Measurements from ENCODE around the gene SORCS2.

Gene SORCS2

DNA sequence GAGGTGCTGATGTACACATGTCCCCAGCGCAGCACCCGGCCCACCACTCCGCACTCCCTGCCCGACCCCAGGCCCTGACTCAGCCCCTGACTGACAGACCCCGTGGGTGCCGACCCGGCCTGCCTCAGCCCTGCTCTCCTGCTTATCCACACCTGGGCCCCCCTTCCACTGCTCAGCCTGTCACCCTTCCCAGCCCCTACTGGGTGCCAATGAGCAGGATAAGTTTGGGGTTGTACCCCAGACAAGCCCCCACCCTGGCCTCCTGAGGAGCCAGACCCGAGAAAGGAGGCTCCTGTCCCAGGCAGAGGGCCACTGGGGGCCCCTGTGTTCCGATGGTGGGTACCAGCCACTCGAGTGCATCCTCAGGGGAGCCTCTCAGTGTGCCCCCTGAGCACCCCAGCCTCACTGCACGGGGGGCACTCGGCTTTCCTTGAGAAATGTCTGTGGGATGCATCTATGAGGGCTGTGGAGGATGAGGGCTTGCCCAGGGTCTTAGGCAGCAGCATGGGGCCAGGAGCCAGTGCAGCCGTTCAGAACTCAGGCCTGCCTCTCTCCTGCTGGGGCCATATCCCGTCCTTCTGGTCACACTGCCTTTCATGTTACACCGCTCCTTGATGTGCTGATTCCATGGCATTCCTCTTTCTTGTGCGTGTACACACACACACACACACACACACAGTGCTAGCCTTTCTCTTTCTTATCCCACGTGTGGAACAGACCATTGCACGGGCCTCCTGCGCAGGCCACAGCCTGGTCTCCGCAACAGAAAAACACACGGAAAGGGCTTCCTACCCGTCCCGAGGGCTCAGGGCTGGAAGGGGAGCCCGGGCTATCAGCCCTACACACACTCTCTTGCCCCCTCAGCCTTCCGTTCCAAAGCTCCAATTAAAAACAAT lies 462.5 kb downstream of the SORCS2 start:
- DNase-seq (ENCODE audit: extremely low read depth, low read depth): no peak
- TF ChIP-seq, protein P1, sequence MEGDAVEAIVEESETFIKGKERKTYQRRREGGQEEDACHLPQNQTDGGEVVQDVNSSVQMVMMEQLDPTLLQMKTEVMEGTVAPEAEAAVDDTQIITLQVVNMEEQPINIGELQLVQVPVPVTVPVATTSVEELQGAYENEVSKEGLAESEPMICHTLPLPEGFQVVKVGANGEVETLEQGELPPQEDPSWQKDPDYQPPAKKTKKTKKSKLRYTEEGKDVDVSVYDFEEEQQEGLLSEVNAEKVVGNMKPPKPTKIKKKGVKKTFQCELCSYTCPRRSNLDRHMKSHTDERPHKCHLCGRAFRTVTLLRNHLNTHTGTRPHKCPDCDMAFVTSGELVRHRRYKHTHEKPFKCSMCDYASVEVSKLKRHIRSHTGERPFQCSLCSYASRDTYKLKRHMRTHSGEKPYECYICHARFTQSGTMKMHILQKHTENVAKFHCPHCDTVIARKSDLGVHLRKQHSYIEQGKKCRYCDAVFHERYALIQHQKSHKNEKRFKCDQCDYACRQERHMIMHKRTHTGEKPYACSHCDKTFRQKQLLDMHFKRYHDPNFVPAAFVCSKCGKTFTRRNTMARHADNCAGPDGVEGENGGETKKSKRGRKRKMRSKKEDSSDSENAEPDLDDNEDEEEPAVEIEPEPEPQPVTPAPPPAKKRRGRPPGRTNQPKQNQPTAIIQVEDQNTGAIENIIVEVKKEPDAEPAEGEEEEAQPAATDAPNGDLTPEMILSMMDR (IDR thresholded peaks at IDR 0.05; ENCODE audit: low read depth, low read length): no peak

DNA sequence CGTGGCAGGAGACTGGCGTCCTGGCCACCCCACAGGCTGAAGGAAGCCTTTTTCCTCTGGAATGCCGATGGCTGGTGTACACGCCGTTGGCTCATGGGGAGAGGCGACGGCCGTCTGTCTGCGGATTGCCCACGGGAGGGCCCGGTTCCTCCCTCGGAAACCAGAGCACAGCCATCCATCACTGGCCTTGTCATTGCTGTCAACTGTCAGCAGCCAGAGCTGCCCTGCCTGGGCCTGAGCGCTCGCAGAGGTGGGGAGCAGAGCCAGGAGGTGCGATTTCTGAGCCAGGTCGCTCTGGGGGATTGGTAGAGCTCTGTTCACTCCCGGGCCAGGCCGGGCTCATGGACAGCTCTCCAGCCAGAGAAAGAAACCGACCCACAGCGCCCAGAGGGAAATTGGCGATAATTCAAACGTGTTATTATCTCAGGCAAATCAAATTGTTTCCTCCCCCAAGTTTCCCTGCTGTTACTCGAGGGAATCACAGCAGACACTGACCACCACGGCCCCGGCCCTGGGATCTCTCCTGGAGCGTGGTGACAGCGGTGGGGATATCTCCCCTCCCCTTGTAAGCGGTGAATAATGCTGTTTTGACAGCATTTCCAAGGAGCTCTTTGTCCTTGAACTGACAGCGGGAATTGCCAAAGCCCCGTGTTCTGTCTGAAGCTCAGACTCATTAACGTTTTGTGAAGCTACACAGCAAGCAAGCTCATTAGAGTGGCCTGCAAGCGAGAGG lies 463.3 kb downstream of the SORCS2 start:
- DNase-seq (ENCODE audit: extremely low read depth, low read depth): no peak
- TF ChIP-seq, protein P1 (IDR thresholded peaks at IDR 0.05; ENCODE audit: low read depth, low read length): no peak

DNA sequence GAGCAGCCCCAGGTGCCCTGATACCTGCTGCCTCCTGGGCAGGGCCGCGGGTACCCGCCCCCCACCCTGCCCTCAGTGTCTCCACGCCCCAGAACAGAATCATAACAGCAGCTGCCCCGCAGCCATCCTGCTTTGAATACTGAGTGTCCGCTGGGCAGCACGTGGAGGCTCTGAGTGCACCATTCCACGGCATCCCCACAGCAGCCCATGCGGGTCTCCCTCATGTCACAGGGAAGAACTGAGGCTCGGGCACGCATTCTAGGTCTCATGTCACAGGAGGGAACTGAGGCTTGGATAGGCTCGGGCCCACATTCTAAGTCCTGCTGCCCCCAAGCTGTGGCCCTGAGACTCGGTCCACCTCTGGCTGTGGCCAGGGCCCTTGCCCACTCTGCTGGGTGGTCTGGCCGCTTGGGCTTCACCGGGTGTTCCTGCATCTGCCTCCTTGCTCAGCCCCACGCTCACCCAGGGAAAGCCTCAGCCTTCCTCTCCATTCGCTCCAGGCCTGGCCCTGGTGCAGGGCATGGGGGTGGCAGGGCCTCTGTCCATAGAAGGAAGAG lies 464.0 kb downstream of the SORCS2 start:
- no peak for DNase-seq (ENCODE audit: extremely low read depth, low read depth)
- TF ChIP-seq, protein P1 (IDR thresholded peaks at IDR 0.05; ENCODE audit: low read depth, low read length): no peak

DNA sequence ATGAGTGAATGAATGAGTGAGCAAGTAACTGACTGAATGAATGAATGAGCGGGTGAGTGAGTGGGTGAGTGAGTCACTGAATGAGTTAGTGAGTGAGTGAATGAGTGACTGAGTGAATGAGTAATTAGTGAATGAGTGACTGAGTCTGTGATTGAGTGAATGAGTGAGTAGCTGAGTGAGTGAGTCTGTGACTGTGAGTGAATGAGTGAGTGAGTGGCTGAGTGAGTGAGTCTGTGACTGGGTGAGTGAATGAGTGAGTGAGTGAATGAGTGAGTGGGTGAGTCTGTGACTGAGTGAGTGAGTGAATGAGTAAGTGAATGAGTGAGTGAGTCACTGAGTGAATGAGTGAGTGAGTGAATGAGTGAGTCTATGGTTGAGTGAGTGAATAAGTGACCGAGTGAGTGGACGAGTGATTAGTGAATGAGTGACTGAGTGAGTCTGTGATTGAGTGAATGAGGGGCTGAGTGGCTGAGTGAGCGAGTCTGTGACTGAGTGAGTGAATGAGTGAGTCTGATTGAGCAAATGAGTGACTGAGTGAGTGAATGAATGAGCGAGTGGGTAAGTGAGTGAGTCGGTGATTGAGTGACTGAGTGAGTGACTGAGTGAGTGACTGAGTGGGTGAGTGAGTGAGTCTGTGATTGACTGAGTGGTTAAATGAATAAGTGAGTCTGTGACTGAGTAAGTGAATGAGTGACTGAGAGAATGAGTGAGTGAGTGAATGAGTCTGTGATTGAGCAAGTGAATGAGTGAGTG lies 465.4 kb downstream of the SORCS2 start:
- TF ChIP-seq, protein P1 (IDR thresholded peaks at IDR 0.05; ENCODE audit: low read depth, low read length): no peak
- DNase-seq (ENCODE audit: extremely low read depth, low read depth): no peak

DNA sequence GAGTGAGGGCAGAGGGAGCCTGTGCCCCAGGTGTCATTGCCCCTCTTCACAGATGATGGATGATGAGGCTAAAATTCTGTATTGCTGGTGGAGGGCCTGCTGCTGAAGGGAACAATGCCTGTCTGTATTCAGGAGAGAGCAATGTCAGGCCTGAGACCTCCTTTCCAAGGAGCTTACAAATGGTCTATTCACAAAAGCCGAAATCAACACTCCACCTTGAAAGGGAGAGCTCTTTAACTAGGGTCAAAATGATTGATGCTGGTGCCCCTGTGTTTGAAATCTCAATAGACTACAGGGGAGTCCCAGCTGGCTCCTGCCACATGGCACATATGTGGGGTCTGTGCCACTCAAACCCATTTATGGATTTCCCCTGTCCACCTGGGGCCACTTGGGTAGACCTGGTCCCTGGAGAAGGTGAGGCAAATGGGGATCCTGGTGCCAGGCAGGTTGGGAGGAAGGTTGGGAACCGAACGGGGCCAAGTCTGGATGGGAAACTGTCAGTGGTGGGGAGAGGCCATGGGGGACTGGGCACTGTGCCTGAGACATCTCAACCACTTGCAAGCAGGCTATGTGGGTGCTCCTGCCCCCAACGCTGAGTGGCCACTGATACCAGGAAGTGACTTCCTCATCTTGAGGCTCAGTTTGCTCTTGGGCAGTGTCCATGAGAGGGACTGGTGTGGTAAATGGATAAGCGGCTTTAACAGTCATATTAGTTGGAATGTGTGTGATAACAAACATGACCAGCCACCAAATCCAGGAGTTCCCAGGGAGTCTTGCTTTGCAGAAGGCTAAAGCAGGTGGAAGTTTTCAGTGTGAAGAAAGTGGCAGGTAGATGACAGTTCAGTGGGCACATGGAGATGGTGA lies 466.2 kb downstream of the SORCS2 start:
- DNase-seq (ENCODE audit: extremely low read depth, low read depth): no peak

More for the DNA sequence above, 466.2 kb downstream of the SORCS2 start:
- TF ChIP-seq, protein P1 (IDR thresholded peaks at IDR 0.05; ENCODE audit: low read depth, low read length): no peak

Data from AG09319 (cell line).